Epithelial cell of esophagus (primary cell): ENCODE results near the gene ATP5F1D.

ENCODE experiments used
- DNase-seq: peaks from one replicate; pipeline ENCODE4 v3.0.0; 2010; ENCODE audit warnings: low read depth
- H3K4me3 ChIP-seq: 2 replicates; pipeline ENCODE4 v1.5.1; 2011; ENCODE audit warnings: mild to moderate bottlenecking, low read length, control low read depth
- CTCF ChIP-seq: IDR thresholded peaks from 2 replicates; pipeline ENCODE4 v1.5.1; 2011; ENCODE audit warnings: low read depth, mild to moderate bottlenecking, low read length, control low read depth, inconsistent platforms; ENCODE audit not compliant: insufficient read depth; ENCODE audit errors: missing control alignments

The ATP5F1D gene

GRCh38 chr19:1226522-1227303 lies 14.8 kb upstream of the ATP5F1D start:
- DNase-seq = no peak

GRCh38 chr19:1227304-1228054 lies 14.1 kb upstream of the ATP5F1D start:
- H3K4me3 ChIP-seq = no peak overlapping the region
- no peak for TF ChIP-seq CTCF
- no peak for DNase-seq

More at GRCh38 chr19:1226522-1227303, 14.8 kb upstream of the ATP5F1D start:
- H3K4me3 ChIP-seq = no peak overlapping the region
- no peak for TF ChIP-seq CTCF

- no peak overlapping the region for H3K4me3 ChIP-seq
- DNase-seq = no peak
- TF ChIP-seq CTCF = no peak
Measured at GRCh38 chr19:1228161-1228957, 13.2 kb upstream of the ATP5F1D start.

GRCh38 chr19:1229056-1229923 lies 12.3 kb upstream of the ATP5F1D start:
- no peak overlapping the region for H3K4me3 ChIP-seq
- TF ChIP-seq CTCF = no peak
- no peak for DNase-seq

GRCh38 chr19:1229924-1230782 lies 11.4 kb upstream of the ATP5F1D start:
- DNase-seq = no peak
- no peak for TF ChIP-seq CTCF
- no peak overlapping the region for H3K4me3 ChIP-seq
